ENCODE measurements around the gene PRSS8. TPM values are rescaled to one million over a fixed set of nuclear protein-coding genes. Genes with fewer than 3 reads are reported as not detected.
A peak's percentile ranks its signal among the peaks of the same experiment; 100 is the strongest.
"Not testable (repeated sequence)": the region's sequence is repeated elsewhere in the genome, so short reads cannot be mapped to it uniquely, and the experiment has no call there.

The PRSS8 gene
- total RNA-seq, 1 donor from 2014 or later, result 103 TPM

DNA sequence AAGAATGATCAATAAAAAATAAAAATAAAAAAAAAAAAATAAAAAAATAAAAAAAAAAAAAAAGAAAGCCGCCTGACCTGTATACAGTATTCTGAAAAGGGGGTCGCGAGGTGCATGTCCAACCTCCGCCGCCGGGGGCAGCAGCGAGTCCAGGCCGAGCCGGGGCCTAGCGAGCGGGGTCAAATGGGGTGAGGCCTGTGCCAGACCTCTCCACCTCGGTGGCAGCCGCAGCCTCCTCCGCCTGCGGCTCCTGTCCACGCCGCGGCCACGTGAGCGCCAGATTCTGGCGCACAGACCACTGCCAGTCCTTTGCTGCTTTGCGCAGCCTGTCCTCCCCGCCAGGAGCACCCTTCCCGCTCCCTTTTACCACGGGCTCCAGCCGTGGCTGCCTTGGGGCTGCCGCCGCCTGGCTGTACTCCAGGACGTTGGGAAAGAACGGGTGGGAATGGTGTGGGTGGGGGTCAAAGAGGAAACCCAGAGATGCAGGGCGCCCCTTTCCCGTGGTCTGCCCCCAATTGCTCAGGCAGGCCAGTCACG, 29.8 kb downstream of the PRSS8 start:
- Histone ChIP-seq H3K27me3 (no peaks in the 10 kb centered on the region), H3K27ac (peak overlapping the region; percentile 65)
- DNase-seq, result peak; percentile 94

DNA sequence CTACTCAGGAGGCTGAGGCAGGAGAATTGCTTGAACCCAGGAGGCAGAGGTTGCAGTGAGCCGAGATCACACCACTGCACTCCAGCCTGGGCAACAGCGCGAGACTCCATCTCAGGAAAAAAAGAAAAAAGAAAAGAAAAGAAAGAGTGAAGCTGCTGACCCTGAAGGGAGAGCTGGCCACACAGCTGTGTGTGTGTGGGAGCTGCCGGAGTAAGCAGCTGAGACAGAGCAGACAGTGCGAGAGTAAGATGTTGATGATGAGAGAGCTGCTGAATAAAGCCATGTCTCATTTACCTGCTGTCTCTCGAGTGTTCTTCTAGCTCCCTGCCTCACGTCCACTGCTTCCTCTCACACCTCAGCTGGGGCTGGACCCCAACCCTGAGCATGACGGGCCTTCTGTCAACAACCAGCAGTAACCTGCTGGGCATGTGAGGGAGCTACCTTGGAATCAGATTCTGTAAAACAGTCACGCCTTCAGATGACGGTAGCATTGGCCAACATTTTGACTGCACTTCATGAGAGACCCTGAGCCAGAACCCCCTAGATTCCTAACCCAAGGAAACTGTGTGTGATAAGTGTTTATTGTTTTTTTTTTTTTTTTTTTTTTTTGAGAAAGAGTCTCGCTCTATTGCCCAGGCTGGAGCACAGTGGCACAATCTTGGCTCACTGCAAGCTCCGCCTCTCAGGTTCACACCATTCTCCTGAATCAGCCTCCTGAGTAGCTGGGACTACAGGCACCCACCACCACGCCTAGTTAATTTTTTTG, 34.5 kb downstream of the PRSS8 start:
- H3K9me3 ChIP-seq; H3K27ac ChIP-seq; H3K4me3 ChIP-seq; H3K4me1 ChIP-seq; H3K27me3 ChIP-seq; H3K36me3 ChIP-seq; intact Hi-C loops (cut with DNase I); DNase-seq; ATAC-seq: not testable (repeated sequence)

More for the DNA sequence above, 29.8 kb downstream of the PRSS8 start:
- ATAC-seq, result peak; percentile 95
- H3K36me3 ChIP-seq, result peaks cover 11% of the 10 kb centered on the region
- H3K9me3 ChIP-seq, result no peaks in the 10 kb centered on the region
- peaks cover 20% of the 10 kb centered on the region for H3K4me1 ChIP-seq
- intact Hi-C loops (cut with DNase I), result no loop called here
- TF ChIP-seq, protein P1, sequence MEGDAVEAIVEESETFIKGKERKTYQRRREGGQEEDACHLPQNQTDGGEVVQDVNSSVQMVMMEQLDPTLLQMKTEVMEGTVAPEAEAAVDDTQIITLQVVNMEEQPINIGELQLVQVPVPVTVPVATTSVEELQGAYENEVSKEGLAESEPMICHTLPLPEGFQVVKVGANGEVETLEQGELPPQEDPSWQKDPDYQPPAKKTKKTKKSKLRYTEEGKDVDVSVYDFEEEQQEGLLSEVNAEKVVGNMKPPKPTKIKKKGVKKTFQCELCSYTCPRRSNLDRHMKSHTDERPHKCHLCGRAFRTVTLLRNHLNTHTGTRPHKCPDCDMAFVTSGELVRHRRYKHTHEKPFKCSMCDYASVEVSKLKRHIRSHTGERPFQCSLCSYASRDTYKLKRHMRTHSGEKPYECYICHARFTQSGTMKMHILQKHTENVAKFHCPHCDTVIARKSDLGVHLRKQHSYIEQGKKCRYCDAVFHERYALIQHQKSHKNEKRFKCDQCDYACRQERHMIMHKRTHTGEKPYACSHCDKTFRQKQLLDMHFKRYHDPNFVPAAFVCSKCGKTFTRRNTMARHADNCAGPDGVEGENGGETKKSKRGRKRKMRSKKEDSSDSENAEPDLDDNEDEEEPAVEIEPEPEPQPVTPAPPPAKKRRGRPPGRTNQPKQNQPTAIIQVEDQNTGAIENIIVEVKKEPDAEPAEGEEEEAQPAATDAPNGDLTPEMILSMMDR (IDR thresholded peaks at IDR 0.05), result peak; percentile 81
- peak overlapping the region; percentile 6 for H3K4me3 ChIP-seq

GRCh38 chr16:31099860-31100638, 35.5 kb downstream of the PRSS8 start:
- no peak overlapping the region for H3K27ac ChIP-seq
- no peaks in the 10 kb centered on the region for H3K27me3 ChIP-seq
- H3K4me3 ChIP-seq, result no peak overlapping the region
- DNase-seq (no peak), ATAC-seq (no peak)
- TF ChIP-seq, protein P1 (IDR thresholded peaks at IDR 0.05), result no peak
- intact Hi-C loops (cut with DNase I), result no loop called here
- H3K36me3 ChIP-seq, result no peaks in the 10 kb centered on the region
- no peaks in the 10 kb centered on the region for H3K9me3 ChIP-seq
- H3K4me1 ChIP-seq, result peaks cover 10% of the 10 kb centered on the region

DNA sequence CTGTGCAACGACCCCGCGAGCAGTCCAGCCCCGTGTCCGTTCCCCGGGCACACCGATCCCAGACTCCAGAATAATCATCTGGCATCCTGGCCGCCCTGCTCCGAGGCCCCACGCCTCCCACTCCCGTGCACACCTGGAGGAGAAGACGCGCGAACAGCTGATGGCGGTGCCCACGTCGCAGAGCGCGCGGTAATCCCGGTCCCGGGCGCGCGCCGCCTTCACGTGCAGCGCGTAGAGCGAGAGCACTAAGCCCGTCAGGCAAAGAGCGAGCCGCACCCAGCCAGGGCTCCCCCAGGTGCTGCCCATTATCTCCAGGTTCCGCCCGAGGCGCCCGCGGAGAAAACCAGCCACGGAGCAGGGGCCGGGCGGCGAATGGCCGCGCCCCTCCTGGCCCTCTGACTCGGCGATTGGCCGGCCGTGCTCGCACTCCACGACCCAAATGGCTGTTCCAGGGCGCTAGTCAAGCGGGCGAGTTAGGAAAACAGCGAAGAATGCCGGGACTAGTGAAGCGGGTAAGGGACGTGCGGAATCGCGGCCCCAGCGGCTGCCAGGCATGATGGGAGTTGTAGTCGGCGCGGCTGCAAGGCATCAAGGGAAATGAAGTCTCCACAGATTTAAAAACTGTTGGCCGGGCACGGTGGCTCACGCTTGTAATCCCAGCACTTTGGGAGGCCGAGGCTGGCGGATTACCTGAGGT, 41.0 kb downstream of the PRSS8 start, which contains the start of gene VKORC1:
TSS of gene VKORC1 (minus strand) at position 374 of the 697 bp plus-strand sequence. CDS start at position 306, 68 bp downstream.
- no peaks in the 10 kb centered on the region for H3K27me3 ChIP-seq
- H3K36me3 ChIP-seq, result peaks cover 11% of the 10 kb centered on the region
- H3K4me1 ChIP-seq, result peaks cover 18% of the 10 kb centered on the region
- DNase-seq (peak; percentile 97), ATAC-seq (peak; percentile 96)
- H3K27ac ChIP-seq, result peak within 1 kb of the TSS; percentile 80
- intact Hi-C loops (cut with DNase I), result no loop called here
- H3K4me3 ChIP-seq, result peak within 1 kb of the TSS; percentile 93
- TF ChIP-seq, protein P1 (IDR thresholded peaks at IDR 0.05), result no peak
- H3K9me3 ChIP-seq, result no peaks in the 10 kb centered on the region

DNA sequence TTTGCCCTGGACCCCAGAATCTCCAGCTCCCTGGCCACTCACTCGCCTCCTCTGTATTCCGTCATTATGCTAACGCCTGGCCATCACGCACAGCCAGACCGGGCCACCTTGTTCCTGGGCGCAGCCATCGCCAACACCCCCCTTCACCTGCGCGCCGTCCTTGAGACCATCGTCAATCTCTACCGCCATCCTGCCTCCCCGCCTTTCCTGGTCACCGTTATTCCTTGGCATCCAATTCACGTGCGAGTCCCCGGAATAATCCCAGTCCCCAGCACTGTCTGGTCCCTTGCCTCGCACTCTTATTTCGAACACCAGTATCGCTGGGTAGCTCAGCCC, 41.5 kb downstream of the PRSS8 start:
- TF ChIP-seq, protein P1 (IDR thresholded peaks at IDR 0.05), result no peak
- ATAC-seq, result no peak
- intact Hi-C loops (cut with DNase I), result no loop called here
- H3K9me3 ChIP-seq, result no peaks in the 10 kb centered on the region
- H3K27me3 ChIP-seq, result no peaks in the 10 kb centered on the region
- no peak for DNase-seq
- H3K4me3 ChIP-seq, result peak overlapping the region; percentile 93
- peaks cover 18% of the 10 kb centered on the region for H3K4me1 ChIP-seq
- H3K36me3 ChIP-seq, result peaks cover 11% of the 10 kb centered on the region
- peak overlapping the region; percentile 80 for H3K27ac ChIP-seq
